Retinal pigment epithelial cell (primary cell): ENCODE data around the gene OR6M1.

Experiments
- DNase-seq: peaks from one replicate; pipeline ENCODE4 v3.0.0-alpha.2; 2010; ENCODE audit warnings: low read depth
- H3K4me3 ChIP-seq: 2 replicates; pipeline ENCODE4 v1.5.1; 2011; ENCODE audit warnings: mild to moderate bottlenecking, low read length, control low read depth, moderate library complexity
- CTCF ChIP-seq: conservative IDR thresholded peaks from 2 replicates; pipeline ENCODE4 v1.5.1; 2011; ENCODE audit warnings: low read depth, low read length, control low read depth, inconsistent platforms

The OR6M1 gene

DNA sequence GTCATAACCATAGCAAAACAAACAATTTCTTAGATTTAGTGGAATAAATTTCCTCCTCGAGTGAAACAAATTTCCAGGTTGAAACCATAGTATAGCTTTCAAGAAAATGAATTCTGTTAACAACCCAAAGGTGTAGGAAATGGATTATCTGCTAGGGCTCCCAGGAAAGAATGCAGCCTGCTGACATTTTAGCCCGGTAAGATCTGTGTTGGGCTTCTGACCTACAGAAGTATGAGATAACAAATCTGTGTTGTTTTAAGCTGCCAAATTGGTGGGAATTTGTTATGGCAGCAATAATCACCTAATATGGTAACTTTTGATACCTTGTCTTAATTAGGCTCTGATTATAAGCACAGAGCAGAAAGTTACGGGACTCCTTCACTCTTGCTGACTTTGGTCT lies 32.0 kb upstream of the OR6M1 start:
- TF ChIP-seq CTCF = no peak
- DNase-seq = no peak

DNA sequence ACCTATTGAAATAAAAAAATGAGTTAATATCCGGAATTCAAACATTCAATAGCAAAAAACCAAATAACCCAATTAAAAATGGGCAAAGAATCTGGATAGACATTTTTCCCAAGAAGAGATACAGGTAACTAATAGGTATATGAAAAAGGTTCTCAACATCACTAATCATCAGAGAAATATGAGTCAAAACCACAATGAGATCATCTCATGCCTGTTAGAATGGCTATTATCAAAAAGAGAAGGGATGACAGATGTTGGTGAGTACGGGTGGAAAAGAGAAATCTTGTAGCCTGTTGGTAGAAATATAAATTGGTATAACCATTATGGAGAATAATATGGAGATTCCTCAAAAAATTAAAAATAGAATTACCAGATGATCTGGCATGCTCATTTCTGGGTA lies 26.9 kb upstream of the OR6M1 start:
- no peak overlapping the region for H3K4me3 ChIP-seq
- no peak for TF ChIP-seq CTCF
- no peak for DNase-seq

More for the DNA sequence above, 32.0 kb upstream of the OR6M1 start:
- H3K4me3 ChIP-seq = no peak overlapping the region

- DNase-seq = no peak
- TF ChIP-seq CTCF = no peak
- H3K4me3 ChIP-seq = no peak overlapping the region
Measured at GRCh38 chr11:123829745-123830144, 23.6 kb upstream of the OR6M1 start.

GRCh38 chr11:123822599-123822998 lies 16.4 kb upstream of the OR6M1 start:
- H3K4me3 ChIP-seq = no peak overlapping the region
- no peak for TF ChIP-seq CTCF
- no peak for DNase-seq

GRCh38 chr11:123822032-123822431 lies 15.9 kb upstream of the OR6M1 start:
- H3K4me3 ChIP-seq = no peak overlapping the region
- TF ChIP-seq CTCF = no peak
- no peak for DNase-seq

- no peak overlapping the region for H3K4me3 ChIP-seq
- TF ChIP-seq CTCF = no peak
Measured at GRCh38 chr11:123815122-123815521, 9.0 kb upstream of the OR6M1 start.

DNA sequence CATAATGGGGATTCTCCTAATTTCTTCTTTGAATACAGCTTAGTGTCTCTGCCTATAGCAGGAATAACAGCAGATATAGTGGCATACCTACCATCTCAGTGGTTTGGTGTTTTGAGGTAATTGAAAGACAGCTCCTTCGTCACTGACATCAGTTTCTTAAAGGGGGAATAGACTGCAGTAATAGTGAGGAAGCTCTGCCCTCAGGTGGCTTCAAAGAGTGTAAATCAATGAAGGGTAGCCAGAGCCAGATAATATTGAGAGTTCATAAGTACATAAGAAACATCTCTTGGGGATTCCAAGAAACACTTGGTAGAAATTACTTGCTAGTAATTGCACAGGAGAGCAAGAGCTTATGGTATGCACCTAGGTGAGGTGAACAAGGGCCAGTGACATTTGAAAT lies 4.4 kb downstream of the OR6M1 start:
- TF ChIP-seq CTCF = no peak
- no peak for DNase-seq
- no peak overlapping the region for H3K4me3 ChIP-seq

More at GRCh38 chr11:123815122-123815521, 9.0 kb upstream of the OR6M1 start:
- DNase-seq = no peak
